Right lobe of liver (tissue), 4 donors: ENCODE data around the gene INHBC.

Experiments used
- POLR2A ChIP-seq: fragments of 450-650 bp; IDR thresholded peaks from one replicate; pipeline ENCODE4 v1.6.1; 2017; ENCODE audit warnings: antibody characterized with exemption, mild to moderate bottlenecking
- TF ChIP-seq, protein P1 (sequence below), 4 donors: fragments of 200-600 bp in 3 of 4; fragments of 450-650 bp in 1 of 4; IDR thresholded peaks; one replicate each; pipeline versions ENCODE4 v1.5.1 to v1.8.0; 2016 to 2022; ENCODE audit warnings: antibody characterized with exemption in 4 of 4, mild to moderate bottlenecking in 2 of 4
- donor health status: DM: no; HTN: no; CAD: no.
- donor health status: DM: no; HTN: no; CAD: no.
- donor health status: DM: no; HTN: yes; CAD: no.

DNA sequence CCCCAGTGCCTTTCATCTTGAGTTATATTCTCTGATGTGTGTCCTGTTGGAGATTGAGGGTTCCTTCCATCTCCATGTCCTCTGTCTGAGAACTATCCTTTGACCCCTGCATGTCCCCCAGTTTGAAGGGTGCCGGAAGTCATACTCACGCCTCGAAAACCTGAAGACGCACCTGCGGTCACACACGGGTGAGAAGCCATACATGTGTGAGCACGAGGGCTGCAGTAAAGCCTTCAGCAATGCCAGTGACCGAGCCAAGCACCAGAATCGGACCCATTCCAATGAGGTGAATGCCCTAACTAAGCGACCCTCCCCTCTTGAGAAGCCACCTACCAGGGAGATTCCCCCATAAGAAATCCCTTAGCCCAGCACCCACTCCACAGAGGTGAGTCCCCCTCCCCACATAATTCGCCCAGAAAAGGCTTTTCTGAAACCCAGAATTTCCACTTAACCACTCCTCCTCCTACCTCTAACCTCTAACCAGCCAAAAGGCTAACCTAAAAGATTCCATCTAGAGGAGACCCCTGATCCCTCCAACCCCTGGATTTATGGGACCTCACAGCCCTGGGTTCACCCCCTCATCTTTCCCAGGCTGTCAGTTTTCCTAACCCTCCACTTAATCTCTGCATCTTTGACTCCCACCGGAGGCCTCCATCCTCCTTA lies 32.8 kb downstream of the INHBC start:
- TF ChIP-seq, protein P1, sequence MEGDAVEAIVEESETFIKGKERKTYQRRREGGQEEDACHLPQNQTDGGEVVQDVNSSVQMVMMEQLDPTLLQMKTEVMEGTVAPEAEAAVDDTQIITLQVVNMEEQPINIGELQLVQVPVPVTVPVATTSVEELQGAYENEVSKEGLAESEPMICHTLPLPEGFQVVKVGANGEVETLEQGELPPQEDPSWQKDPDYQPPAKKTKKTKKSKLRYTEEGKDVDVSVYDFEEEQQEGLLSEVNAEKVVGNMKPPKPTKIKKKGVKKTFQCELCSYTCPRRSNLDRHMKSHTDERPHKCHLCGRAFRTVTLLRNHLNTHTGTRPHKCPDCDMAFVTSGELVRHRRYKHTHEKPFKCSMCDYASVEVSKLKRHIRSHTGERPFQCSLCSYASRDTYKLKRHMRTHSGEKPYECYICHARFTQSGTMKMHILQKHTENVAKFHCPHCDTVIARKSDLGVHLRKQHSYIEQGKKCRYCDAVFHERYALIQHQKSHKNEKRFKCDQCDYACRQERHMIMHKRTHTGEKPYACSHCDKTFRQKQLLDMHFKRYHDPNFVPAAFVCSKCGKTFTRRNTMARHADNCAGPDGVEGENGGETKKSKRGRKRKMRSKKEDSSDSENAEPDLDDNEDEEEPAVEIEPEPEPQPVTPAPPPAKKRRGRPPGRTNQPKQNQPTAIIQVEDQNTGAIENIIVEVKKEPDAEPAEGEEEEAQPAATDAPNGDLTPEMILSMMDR (IDR thresholded peaks at IDR 0.05) = no peak
- no peak for TF ChIP-seq POLR2A
